ENCODE results near the gene SLC66A2.

DNA sequence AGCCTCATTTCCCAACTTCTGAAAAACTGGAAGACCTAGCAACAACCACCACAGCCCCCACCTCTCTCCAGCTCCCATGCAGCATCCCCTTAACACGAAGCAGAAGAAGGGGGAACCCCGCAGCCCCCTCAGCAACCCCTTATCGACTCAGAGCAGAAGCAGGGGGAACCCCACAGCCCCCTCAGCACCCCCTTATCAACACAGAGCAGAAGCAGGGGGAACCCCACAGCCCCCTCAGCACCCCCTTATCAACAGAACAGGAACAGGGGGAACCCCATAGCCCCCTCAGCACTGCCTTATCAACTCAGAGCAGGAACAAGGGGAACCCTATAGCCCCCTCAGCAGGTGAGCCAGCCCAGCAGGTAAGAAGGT, 6.7 kb downstream of the SLC66A2 start:
- TF ChIP-seq POLR2A (IDR thresholded peaks at IDR 0.05) (no peak), CTCF (IDR thresholded peaks at IDR 0.05) (no peak)

All from lower leg skin (tissue), 3 donors.